Fibroblast of lung (primary cell): ENCODE measurements around the gene TAF10.

Experiments
- CTCF ChIP-seq, 2 donors: IDR thresholded peaks in 1 of 2; conservative IDR thresholded peaks in 1 of 2; 1 replicate in 1 of 2; 2 replicates in 1 of 2; pipeline ENCODE4 v1.5.1; 2011 to 2012; ENCODE audit warnings: low read length in 2 of 2, control low read depth in 1 of 2, inconsistent platforms in 1 of 2, low read depth in 1 of 2, mild to moderate bottlenecking in 1 of 2
- EZH2 ChIP-seq: IDR thresholded peaks from 2 replicates; pipeline ENCODE4 v1.5.1; 2012; ENCODE audit warnings: low read length, control low read depth, mild to moderate bottlenecking; ENCODE audit errors: missing control alignments

GRCh38 chr11:6622261-6623171 lies 10.5 kb upstream of the TAF10 start:
- no peak for TF ChIP-seq CTCF (conservative IDR thresholded peaks at IDR 0.05 in 1 of 2, IDR thresholded peaks at IDR 0.05 in 1 of 2; ENCODE audit: low read depth in 1 of 2, low read length in 2 of 2)
- no peak for TF ChIP-seq EZH2
